Neuronal stem cell (in vitro differentiated cells): Measurements from ENCODE around the gene INSC.

ENCODE experiments used
- DNase-seq: peaks from one replicate; pipeline ENCODE4 v3.0.0-alpha.2; 2013; ENCODE audit warnings: low spot score
- H2AFZ ChIP-seq: one replicate; pipeline ENCODE4 v1.6.1; 2013; ENCODE audit warnings: mild to moderate bottlenecking, low read length, inconsistent platforms
- H2AK5ac ChIP-seq: 2 replicates; pipeline ENCODE4 v1.6.1; 2013; ENCODE audit warnings: low read depth, mild to moderate bottlenecking, inconsistent platforms, low read length, moderate library complexity, mixed read lengths
- H2BK120ac ChIP-seq: 2 replicates; pipeline ENCODE4 v1.6.1; 2013; ENCODE audit warnings: low read depth, mild to moderate bottlenecking, inconsistent platforms, low read length, moderate library complexity, mixed read lengths
- H2BK12ac ChIP-seq: one replicate; pipeline ENCODE4 v1.6.1; 2013; ENCODE audit warnings: low read length, inconsistent platforms
- H2BK15ac ChIP-seq: 2 replicates; pipeline ENCODE4 v1.6.1; 2013; ENCODE audit warnings: mild to moderate bottlenecking, low read length, inconsistent platforms, mixed read lengths
- H2BK5ac ChIP-seq: one replicate; pipeline ENCODE4 v1.6.1; 2013; ENCODE audit warnings: inconsistent platforms, mild to moderate bottlenecking, low read length, moderate library complexity
- H3K14ac ChIP-seq: one replicate; pipeline ENCODE4 v1.6.1; 2013; ENCODE audit warnings: low read length, inconsistent platforms
- H3K18ac ChIP-seq: 2 replicates; pipeline ENCODE4 v1.6.1; 2013; ENCODE audit warnings: low read length, inconsistent platforms
- H3K23ac ChIP-seq: 2 replicates; pipeline ENCODE4 v1.6.1; 2013; ENCODE audit warnings: low read depth, mild to moderate bottlenecking, mixed read lengths, low read length, inconsistent platforms; ENCODE audit not compliant: poor library complexity
- H3K27ac ChIP-seq: replicated peaks from 3 replicates; pipeline ENCODE4 v1.5.1; 2013; ENCODE audit warnings: low read length, inconsistent platforms
- H3K27me3 ChIP-seq, 3 experiments: 2 replicates each; pipeline ENCODE4 v1.6.1; 2013; ENCODE audit warnings: low read length in 3 of 3, mild to moderate bottlenecking in 2 of 3, inconsistent platforms in 1 of 3, low read depth in 1 of 3, mixed read lengths in 1 of 3, moderate library complexity in 1 of 3; ENCODE audit not compliant: control insufficient read depth in 3 of 3, insufficient read depth in 3 of 3
- H3K36me3 ChIP-seq, 2 donors: replicated peaks in 1 of 2; 2 replicates each; pipeline ENCODE4 v1.6.1; 2013; ENCODE audit warnings: low read length in 2 of 2; ENCODE audit not compliant: control insufficient read depth in 2 of 2, insufficient read depth in 2 of 2
- H3K4ac ChIP-seq: 2 replicates; pipeline ENCODE4 v1.6.1; 2013; ENCODE audit warnings: inconsistent platforms, mild to moderate bottlenecking, low read length, moderate library complexity
- H3K4me1 ChIP-seq, 2 donors: 1 replicate in 1 of 2; 2 replicates in 1 of 2; pipeline ENCODE4 v1.6.1; 2013; ENCODE audit warnings: low read length in 2 of 2, low read depth in 1 of 2; ENCODE audit not compliant: control insufficient read depth in 2 of 2, insufficient read depth in 1 of 2
- H3K4me2 ChIP-seq: one replicate; pipeline ENCODE4 v1.6.1; 2013; ENCODE audit warnings: mild to moderate bottlenecking, low read length, inconsistent platforms; ENCODE audit not compliant: insufficient read depth, poor library complexity, severe bottlenecking
- H3K4me3 ChIP-seq, 2 donors: 2 replicates each; pipeline ENCODE4 v1.5.1; 2013; ENCODE audit warnings: low read length in 2 of 2, mild to moderate bottlenecking in 2 of 2, inconsistent platforms in 1 of 2, moderate library complexity in 1 of 2
- H3K79me1 ChIP-seq: one replicate; pipeline ENCODE4 v1.6.1; 2013; ENCODE audit warnings: low read depth, mild to moderate bottlenecking, inconsistent platforms, low read length, moderate library complexity
- H3K9ac ChIP-seq: one replicate; pipeline ENCODE4 v1.6.1; 2013; ENCODE audit warnings: mild to moderate bottlenecking, low read depth, low read length, inconsistent platforms; ENCODE audit not compliant: poor library complexity
- H3K9me3 ChIP-seq, 2 donors: replicated peaks in 1 of 2; 2 replicates each; pipeline versions ENCODE3 to v1.6.1; 2013; ENCODE audit warnings: low read length in 2 of 2, mild to moderate bottlenecking in 2 of 2, inconsistent platforms in 1 of 2, low read depth in 1 of 2, mixed read lengths in 1 of 2, moderate library complexity in 1 of 2; ENCODE audit not compliant: control insufficient read depth in 2 of 2, insufficient read depth in 1 of 2
- H4K8ac ChIP-seq: one replicate; pipeline ENCODE4 v1.6.1; 2013; ENCODE audit warnings: low read depth, mild to moderate bottlenecking, inconsistent platforms, low read length, moderate library complexity
- H4K91ac ChIP-seq: one replicate; pipeline ENCODE4 v1.6.1; 2013; ENCODE audit warnings: low read length, low read depth, mild to moderate bottlenecking, inconsistent platforms; ENCODE audit not compliant: poor library complexity
- WGBS, 2 donors: extraction: QIAGEN DNeasy Blood & Tissue Kit; methylation state at CpG; one replicate each; pipeline ENCODE4 v1.1.7; 2013; ENCODE audit warnings: missing lambda C conversion rate in 2 of 2, mixed read lengths in 1 of 2; ENCODE audit not compliant: insufficient read length in 2 of 2, insufficient replicate concordance in 1 of 2; ENCODE audit errors: extremely low coverage in 2 of 2; 5-methylcytosine and 5-hydroxymethylcytosine counted together

The INSC gene

GRCh38 chr11:15149050-15149449 lies 34.3 kb downstream of the INSC start:
- H2AK5ac ChIP-seq = no peak overlapping the region
- H2AFZ ChIP-seq = no peak overlapping the region
- no peaks in the 10 kb centered on the region for H3K36me3 ChIP-seq
- no peaks in the 10 kb centered on the region for H3K27me3 ChIP-seq
- no peak overlapping the region for H2BK12ac ChIP-seq
- H3K4ac ChIP-seq = no peak overlapping the region
- H2BK15ac ChIP-seq = no peak overlapping the region
- no peak overlapping the region for H3K14ac ChIP-seq
- no peak overlapping the region for H3K9ac ChIP-seq
- no CpG with 5 or more reads among the region's 10 CpGs for WGBS, 2 donors
- peak overlapping the region; percentile 34 for H4K91ac ChIP-seq
- H2BK5ac ChIP-seq = no peak overlapping the region
- H3K4me1 ChIP-seq = peaks cover 0 to 11% of the 10 kb centered on the region in 2 donors
- no peaks in the 10 kb centered on the region for H3K79me1 ChIP-seq
- DNase-seq = no peak
- no peak overlapping the region for H3K4me2 ChIP-seq
- no peaks in the 10 kb centered on the region for H3K9me3 ChIP-seq
- H3K27ac ChIP-seq = no peak overlapping the region
- no peak overlapping the region for H3K23ac ChIP-seq
- H3K4me3 ChIP-seq = no peak overlapping the region
- H3K18ac ChIP-seq = peak overlapping the region; percentile 69
- no peak overlapping the region for H2BK120ac ChIP-seq
- no peak overlapping the region for H4K8ac ChIP-seq

GRCh38 chr11:15150507-15150906 lies 35.8 kb downstream of the INSC start:
- no peak overlapping the region for H3K4me3 ChIP-seq
- H3K4ac ChIP-seq = no peak overlapping the region
- no peak overlapping the region for H4K91ac ChIP-seq
- no peak overlapping the region for H2BK12ac ChIP-seq
- H3K18ac ChIP-seq = no peak overlapping the region
- H2BK5ac ChIP-seq = no peak overlapping the region
- H3K4me1 ChIP-seq = peaks cover 0 to 11% of the 10 kb centered on the region in 2 donors
- H2BK120ac ChIP-seq = no peak overlapping the region
- DNase-seq = no peak
- no peak overlapping the region for H2AK5ac ChIP-seq
- no peaks in the 10 kb centered on the region for H3K79me1 ChIP-seq
- no peaks in the 10 kb centered on the region for H3K36me3 ChIP-seq
- H3K14ac ChIP-seq = no peak overlapping the region
- H2BK15ac ChIP-seq = no peak overlapping the region
- no peak overlapping the region for H3K27ac ChIP-seq
- no peak overlapping the region for H2AFZ ChIP-seq
- H3K23ac ChIP-seq = no peak overlapping the region
- no peaks in the 10 kb centered on the region for H3K9me3 ChIP-seq
- no peak overlapping the region for H3K4me2 ChIP-seq
- no peak overlapping the region for H3K9ac ChIP-seq
- no peak overlapping the region for H4K8ac ChIP-seq
- WGBS, 2 donors = no CpG with 5 or more reads among the region's 1 CpG
- H3K27me3 ChIP-seq = no peaks in the 10 kb centered on the region

GRCh38 chr11:15153231-15153630 lies 38.5 kb downstream of the INSC start:
- Histone ChIP-seq H2AFZ (no peak overlapping the region), H3K18ac (no peak overlapping the region), H3K9ac (no peak overlapping the region), H4K91ac (no peak overlapping the region), H3K79me1 (no peaks in the 10 kb centered on the region), H3K9me3 (no peaks in the 10 kb centered on the region), H2BK120ac (no peak overlapping the region), H3K4me2 (no peak overlapping the region), H3K4ac (no peak overlapping the region), H2AK5ac (no peak overlapping the region), H3K4me3 (no peak overlapping the region), H2BK12ac (no peak overlapping the region), H3K27me3 (no peaks in the 10 kb centered on the region), H3K4me1 (peaks cover 0 to 3% of the 10 kb centered on the region in 2 donors), H3K14ac (no peak overlapping the region), H2BK5ac (no peak overlapping the region), H3K23ac (no peak overlapping the region), H2BK15ac (no peak overlapping the region), H3K27ac (no peak overlapping the region), H3K36me3 (no peaks in the 10 kb centered on the region), H4K8ac (no peak overlapping the region)
- DNase-seq = no peak

GRCh38 chr11:15157181-15157580 lies 42.5 kb downstream of the INSC start:
- no peak overlapping the region for H3K4me2 ChIP-seq
- H2BK5ac ChIP-seq = no peak overlapping the region
- no peak overlapping the region for H2AFZ ChIP-seq
- no peaks in the 10 kb centered on the region for H3K27me3 ChIP-seq
- H4K8ac ChIP-seq = no peak overlapping the region
- H3K9ac ChIP-seq = no peak overlapping the region
- no peak overlapping the region for H3K4me3 ChIP-seq
- no peak overlapping the region for H3K27ac ChIP-seq
- WGBS, 2 donors = no CpG with 5 or more reads among the region's 3 CpGs
- H3K18ac ChIP-seq = no peak overlapping the region
- DNase-seq = no peak
- no peak overlapping the region for H2BK120ac ChIP-seq
- H3K23ac ChIP-seq = no peak overlapping the region
- no peak overlapping the region for H2BK12ac ChIP-seq
- no peak overlapping the region for H4K91ac ChIP-seq
- peaks cover 0 to 2% of the 10 kb centered on the region in 2 donors for H3K4me1 ChIP-seq
- H3K14ac ChIP-seq = no peak overlapping the region
- no peaks in the 10 kb centered on the region for H3K36me3 ChIP-seq
- no peak overlapping the region for H2BK15ac ChIP-seq
- H3K79me1 ChIP-seq = no peaks in the 10 kb centered on the region
- no peak overlapping the region for H2AK5ac ChIP-seq
- H3K4ac ChIP-seq = no peak overlapping the region
- no peaks in the 10 kb centered on the region for H3K9me3 ChIP-seq
